AML-193 (cell line): ENCODE measurements around the gene SLC43A1.
"Not testable (repeated sequence)": the region's sequence is repeated elsewhere in the genome, so short reads cannot be mapped to it uniquely, and the experiment has no call there.

ENCODE experiments used
- DNase-seq, 2 experiments: peaks; one replicate each; lab custom pipeline; 2025; lab: John Stamatoyannopoulos, UW

The SLC43A1 gene

DNA sequence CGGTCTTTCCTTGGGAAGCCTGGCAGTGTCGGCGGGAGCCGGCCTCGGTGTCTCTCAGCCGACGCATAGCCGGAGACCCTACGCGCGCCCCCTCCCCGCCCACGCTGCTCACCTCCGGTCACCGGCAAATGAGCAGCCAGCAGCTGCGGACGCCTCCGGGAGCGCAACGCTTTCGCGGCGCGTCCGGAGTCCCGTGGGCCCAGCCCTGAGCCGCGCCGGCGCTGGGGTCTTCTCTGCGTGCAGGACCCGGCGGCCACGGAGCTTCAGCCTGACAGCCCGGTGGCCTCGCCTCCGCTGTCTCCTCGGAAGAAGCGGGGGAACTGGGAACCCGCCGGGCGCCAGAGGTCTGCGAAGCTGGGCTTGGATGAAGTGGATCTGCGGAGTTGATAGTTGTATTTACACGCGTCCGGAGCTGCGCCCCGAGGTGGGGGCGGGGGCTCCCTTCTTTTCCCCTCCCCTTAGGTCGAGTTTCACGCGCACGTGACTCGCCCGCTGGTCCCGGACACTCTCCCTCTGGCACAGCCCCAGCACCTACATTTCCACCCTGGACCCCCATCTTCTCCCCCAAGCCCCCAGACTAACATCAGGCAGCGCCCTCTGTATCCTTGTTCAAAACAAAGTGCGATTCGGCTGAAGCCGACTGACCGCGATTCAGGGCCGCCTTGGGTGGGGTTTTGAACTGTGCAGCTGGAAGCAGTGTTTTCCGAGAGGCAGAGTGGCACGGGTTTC lies at the start of gene SLC43A1:
Gene SLC43A1 (minus strand): TSS at position 371 of the 729 bp plus-strand sequence. CDS start 1,591 bp downstream, outside the sequence.
- DNase-seq, result peak in 1 of 2 experiments; percentile 18

DNA sequence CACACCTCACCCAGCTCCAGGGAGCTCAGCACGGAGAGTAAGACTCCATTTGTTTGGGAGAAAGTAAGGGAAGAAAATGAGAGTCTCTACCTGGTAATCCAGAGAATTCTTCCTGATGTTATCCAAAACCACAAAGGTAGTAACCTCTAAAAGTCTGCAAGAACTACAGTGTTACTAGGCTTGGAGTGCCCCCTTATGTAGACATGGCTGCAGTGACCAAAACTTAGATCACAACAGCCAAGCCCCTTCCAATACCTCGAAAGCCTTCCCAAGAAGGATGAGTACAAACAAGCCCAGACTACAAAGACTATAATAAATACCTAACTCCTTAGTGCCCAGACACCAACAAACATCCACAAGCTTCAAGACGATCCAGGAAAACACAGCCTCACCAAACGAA lies 47.1 kb upstream of the SLC43A1 start:
- no peak for DNase-seq

DNA sequence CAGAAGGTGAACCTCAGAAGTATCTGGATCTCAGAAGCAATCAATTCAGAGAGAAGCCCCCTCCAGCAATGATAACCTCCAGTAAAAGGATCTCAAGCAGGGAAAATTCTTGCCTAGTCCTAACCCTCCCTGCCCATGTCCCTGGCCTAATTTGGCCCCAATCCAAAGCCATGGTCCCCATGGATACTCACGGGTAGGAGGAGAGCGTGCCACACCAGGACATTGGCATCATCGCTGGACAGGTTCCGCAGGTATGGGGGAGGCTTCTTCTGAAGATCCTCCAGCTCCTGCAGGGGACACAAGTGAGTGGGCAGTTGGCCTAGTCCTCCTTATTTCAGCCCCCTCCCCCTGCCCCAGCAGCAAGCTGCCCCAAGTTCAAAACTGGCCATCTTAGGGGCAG lies 44.6 kb upstream of the SLC43A1 start:
- no peak for DNase-seq

GRCh38 chr11:57556041-57556440 lies 40.5 kb upstream of the SLC43A1 start:
- no peak for DNase-seq

GRCh38 chr11:57555393-57555792 lies 39.9 kb upstream of the SLC43A1 start:
- no peak for DNase-seq

DNA sequence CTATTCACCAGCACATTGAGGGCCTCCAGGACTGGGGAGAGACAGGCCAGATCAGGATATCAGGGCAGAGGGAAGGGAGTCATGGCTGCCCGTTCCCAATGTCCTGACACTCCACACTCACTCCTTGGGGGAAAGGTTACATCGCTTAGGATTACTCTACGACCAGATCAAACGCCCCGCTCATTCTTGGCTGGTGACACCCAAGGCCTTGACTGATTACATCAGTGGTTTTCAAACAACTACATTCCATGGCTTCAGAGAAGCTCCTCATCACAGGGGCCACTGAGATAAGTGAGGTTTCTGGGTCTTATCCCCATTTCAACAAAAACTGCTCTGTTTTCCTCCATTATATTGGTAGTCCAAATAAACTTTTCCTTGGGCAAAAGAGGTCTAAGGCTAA lies 37.0 kb upstream of the SLC43A1 start:
- no peak for DNase-seq

GRCh38 chr11:57551941-57552340 lies 36.4 kb upstream of the SLC43A1 start:
- DNase-seq, result no peak

DNA sequence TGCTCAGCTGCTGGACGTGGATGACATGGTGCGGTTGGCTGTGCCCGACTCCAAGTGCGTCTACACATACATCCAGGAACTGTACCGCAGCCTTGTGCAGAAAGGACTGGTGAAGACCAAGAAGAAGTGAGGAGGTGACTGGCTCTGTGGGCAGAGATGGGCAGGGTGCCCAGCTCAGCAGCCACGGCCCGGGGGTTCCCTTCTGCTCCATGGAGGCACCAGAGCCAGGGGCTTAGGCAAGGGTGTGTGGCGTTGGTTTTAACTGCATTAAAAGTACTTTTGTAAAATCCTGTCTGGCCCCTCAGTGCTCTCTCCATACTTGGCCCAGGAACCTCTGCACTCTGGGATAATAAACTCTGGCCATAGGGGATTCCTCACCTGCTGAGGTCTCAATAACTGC lies 34.5 kb upstream of the SLC43A1 start:
- DNase-seq, result no peak

- no peak for DNase-seq
Measured at GRCh38 chr11:57547854-57548377, 32.4 kb upstream of the SLC43A1 start.

DNA sequence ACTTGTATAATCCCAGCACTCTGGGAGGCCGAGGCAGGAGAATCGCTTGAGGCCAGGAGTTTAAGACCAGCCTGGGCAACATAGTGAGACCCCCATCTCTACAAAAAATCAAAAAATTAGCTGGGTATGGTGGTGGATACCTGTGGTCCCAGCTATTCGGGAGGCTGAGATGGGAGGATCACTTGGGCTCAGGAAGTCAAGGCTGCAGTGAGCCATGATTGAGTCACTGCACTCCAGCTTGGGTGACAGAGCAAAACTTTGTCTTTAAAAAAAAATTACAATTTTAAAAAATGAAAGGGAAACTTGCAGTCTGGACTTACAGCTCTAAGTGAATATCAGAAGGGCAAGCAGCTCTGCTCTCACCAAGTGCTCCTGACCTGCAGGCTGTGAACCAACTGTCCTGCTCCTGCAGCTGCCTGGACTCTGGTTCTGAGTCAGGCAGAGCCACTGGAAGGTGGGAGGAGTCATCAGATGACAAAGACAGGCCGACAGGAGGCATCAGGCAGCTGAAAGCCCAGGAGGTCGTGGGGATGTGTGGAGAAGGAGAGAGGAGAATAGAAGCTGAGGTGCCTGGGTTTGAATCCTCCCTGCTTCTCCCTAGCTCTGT lies 31.5 kb upstream of the SLC43A1 start:
- DNase-seq, result no peak

DNA sequence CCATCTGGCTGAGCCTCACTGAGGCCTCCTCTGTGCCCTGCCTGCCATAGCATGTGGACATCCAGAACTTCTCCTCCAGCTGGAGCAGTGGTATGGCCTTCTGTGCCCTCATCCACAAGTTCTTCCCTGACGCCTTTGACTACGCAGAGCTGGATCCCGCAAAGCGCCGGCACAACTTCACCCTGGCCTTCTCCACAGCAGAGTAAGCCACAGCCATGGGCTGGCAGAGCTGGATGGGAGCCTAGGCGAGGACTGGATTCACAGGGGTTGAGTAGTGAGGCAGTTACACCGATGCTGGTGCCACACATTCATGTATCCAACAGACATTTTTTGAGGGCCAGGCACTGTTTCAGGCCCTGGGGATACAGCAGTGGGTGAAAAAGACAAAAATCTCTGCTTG lies 30.9 kb upstream of the SLC43A1 start:
- no peak for DNase-seq

DNA sequence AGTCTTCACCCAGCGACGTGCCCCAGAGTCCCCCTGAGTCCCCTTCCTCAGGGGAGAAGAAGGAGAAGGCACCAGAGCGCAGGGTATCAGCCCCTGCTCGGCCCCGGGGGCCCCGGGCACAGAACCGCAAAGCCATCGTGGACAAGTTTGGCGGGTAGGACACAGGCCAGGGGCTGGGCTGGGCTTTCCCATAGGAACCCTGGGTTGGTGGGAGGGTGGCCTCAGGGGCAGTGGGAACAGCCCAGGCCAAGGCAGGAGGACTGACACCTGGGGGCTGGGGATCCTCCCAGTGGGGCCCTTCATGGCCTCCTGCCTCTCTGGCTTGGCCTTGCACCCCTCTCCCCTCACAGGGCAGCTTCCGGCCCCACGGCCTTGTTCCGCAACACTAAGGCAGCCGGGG lies 30.4 kb upstream of the SLC43A1 start:
- DNase-seq, result no peak

GRCh38 chr11:57544566-57544965 lies 29.1 kb upstream of the SLC43A1 start:
- DNase-seq, result no peak

DNA sequence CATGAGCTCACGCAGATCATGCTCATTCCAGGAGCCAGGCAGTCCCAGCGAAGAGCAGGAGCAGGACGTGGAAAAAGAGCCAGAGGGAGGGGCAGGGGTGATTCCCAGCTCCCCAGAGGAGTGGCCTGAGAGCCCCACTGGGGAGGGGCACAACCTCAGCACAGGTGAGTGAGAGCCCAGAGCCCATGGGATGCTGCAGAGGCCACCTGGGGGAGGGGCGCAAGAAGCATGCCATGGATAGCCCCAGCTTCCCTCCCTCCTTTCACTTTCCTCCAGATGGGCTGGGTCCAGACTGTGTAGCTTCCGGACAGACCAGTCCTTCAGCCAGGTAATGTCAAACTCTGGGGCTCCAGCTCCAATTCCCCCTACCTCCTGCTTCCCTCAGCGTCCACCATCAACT lies 28.1 kb upstream of the SLC43A1 start:
- DNase-seq, result no peak

DNA sequence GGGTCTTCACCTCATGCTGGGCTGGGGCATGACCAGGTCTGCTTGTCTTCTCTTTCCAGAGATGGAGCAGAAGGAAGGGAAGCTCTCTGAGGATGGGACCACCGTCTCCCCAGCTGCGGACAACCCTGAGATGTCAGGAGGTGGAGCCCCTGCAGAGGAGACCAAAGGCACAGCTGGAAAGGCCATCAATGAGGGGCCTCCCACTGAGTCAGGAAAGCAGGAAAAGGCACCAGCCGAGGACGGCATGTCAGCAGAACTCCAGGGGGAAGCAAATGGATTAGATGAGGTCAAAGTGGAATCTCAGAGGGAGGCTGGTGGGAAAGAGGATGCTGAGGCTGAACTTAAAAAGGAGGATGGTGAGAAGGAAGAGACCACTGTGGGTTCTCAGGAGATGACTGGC lies 27.1 kb upstream of the SLC43A1 start:
- DNase-seq, result no peak

GRCh38 chr11:57541169-57541568 lies 25.7 kb upstream of the SLC43A1 start:
- DNase-seq, result no peak

DNA sequence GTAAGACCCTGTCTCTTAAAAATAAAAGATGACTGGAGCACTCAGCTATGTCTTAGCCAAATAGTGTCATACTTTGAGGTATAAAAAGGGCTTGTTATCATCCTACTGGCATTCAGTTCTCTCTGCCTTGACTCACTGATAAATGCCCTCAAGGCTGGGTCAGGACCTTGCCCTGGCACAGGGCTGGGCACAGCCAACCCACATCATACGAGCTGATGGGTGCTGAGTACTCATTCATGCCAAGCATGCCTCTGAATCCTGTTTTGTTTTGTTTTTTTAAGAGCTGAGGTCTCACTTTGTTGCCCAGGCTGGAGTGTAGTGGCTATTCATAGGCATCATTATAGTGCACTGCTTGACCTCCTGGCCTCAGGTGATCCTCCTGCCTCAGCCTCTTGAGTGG lies 23.8 kb upstream of the SLC43A1 start:
- DNase-seq, result no peak

DNA sequence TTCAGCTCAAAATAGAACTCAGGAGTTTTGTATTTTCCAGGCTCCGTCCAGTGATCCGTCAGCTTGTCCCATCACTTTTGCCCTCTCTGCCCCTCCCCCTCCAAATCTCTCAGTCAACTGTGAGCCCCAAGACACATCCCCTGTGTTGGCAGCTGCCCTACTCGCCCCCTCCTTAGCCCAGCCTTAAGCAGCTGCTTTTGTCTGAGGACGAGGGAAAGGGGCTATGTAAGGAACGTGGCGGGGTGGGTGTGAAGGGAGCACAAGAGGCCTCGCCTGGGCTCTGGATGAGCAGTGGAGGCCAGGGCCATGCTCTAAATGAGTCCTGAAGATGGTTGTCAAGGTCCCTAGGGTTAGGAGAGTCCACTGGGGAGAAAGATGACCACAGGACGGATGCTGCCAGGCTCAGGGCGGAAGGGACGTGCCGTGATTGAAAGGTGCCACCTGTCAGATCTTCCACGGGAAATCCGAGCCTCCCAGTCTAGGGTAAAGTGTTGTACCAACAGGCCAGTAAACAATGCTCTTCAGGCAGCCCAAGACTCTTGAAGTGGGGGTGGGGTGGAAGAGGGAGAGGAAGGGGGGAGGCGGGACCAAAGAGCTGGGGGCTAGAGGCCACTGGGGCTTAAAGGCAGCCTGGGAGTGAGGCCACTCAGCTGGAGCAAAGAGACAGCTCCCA lies 21.6 kb upstream of the SLC43A1 start, which contains the start of gene SMTNL1:
Gene SMTNL1 (plus strand): TSS at position 649 of the 673 bp plus-strand sequence. CDS start 5,048 bp downstream, outside the sequence.
- no peak for DNase-seq

DNA sequence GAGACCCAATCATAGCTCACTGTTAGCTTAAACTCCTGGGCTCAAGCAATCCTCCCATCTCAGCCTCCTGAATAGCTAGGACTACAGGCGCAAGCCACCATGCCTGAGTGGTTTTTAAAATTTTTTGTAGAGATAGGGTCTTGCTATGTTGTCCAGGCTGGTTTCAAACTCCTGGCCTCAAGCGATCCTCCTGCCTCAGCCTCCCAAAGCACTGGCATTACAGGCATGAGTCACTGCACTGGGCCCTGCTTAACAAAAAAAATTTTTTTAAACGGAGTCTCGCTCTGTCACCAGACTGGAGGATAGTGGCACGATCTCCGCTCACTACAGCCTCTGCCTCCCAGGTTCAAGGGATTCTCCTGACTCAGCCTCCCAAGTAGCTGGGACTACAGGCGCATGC lies 18.9 kb upstream of the SLC43A1 start:
- DNase-seq, result not testable (repeated sequence)

DNA sequence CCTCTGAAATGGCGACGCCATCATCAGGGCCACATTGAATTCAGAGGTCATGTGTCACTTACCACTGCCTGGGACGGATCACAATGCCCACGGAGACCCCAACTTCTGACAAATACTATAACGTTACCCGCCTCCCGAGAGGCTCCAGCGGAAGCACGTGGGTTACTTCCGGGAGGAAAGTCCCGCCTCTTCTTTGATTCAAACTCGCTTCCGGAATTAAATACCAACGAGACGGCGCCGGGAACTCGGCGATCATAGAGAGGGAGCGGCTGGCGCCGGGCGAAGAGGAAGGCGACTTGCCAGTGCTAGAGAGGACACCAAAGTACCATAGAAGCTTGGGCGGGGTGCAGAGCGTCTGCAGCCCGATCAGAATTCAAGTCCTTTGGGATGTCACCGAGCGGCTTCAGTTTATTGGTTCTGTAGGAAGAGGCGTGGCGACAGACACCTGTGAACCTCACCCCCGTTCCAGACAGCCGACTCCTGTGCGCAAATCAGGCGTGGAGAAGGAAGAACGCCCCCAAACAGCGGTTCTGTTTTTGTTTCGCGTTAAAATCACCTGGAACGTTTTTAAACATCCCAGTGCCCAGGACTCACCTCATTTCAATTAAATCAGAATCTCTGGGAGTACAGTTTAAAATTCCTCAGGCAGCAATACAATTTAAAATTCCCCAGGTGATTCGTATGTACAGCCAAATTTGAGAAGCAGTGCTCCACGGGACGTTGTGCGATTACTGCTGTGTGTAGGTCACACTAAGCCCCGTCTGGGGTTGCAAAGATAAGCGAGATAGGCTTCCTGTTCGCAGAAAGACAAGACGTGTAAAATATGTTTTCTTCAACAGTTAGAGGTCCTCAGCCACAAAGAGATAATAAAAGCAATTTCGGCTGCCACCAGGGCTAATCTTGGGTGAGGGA lies 15.3 kb upstream of the SLC43A1 start, which contains the start of gene TIMM10:
Gene TIMM10 (minus strand): TSS at position 159 of the 912 bp plus-strand sequence. CDS start 565 bp downstream, outside the sequence.
- DNase-seq, result peak; percentile 97 to 98

DNA sequence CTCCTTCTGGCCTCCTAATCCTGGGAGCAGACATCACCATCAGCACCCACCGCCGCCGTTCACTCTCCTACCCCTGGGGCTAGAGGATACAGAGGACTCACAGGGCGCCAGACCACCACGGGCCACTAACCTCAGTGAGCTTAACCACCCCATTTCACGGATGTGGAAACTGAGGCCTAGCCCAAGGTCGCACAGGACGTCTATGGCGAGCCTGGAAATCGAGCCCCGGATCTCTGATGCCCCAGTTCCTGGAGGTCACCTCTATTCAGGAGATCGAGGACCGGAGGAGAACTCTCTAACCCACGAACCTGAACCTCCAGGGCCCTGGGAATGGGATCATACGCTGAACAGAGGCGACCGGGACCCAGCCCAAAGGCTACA lies 14.7 kb upstream of the SLC43A1 start:
- no peak for DNase-seq

GRCh38 chr11:57529012-57529411 lies 13.5 kb upstream of the SLC43A1 start:
- DNase-seq, result no peak
